Right lobe of liver (tissue), 4 donors: ENCODE data around the gene ZFYVE19.

Source experiments
- POLR2A ChIP-seq: fragments of 450-650 bp; IDR thresholded peaks from one replicate; pipeline ENCODE4 v1.6.1; 2017; ENCODE audit warnings: antibody characterized with exemption, mild to moderate bottlenecking
- TF ChIP-seq, protein P1 (sequence below), 4 donors: fragments of 200-600 bp in 3 of 4; fragments of 450-650 bp in 1 of 4; IDR thresholded peaks; one replicate each; pipeline versions ENCODE4 v1.5.1 to v1.8.0; 2016 to 2022; ENCODE audit warnings: antibody characterized with exemption in 4 of 4, mild to moderate bottlenecking in 2 of 4
- donor health status: DM: no; HTN: no; CAD: no.
- donor health status: DM: no; HTN: no; CAD: no.
- donor health status: DM: no; HTN: yes; CAD: no.

DNA sequence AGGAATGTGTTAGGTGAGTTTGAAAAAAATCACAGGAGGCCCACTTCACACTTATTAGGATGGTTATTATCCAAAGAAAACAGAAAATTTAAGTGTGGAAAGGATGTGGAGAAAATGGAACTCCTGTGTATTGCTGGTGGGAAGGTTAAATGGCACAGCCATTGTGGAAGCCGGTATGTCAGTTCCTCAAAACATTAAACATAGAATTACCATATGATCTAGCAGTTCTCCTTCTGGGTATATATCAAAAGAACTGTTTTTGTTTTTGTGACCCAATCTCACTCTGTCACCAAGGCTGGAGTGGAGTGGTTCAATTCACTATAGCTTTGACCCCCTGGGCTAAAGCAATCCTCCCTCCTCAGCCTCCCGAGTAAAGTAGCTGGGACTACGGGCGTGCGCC, 10.4 kb upstream of the ZFYVE19 start:
- TF ChIP-seq POLR2A: no peak
- TF ChIP-seq, protein P1, sequence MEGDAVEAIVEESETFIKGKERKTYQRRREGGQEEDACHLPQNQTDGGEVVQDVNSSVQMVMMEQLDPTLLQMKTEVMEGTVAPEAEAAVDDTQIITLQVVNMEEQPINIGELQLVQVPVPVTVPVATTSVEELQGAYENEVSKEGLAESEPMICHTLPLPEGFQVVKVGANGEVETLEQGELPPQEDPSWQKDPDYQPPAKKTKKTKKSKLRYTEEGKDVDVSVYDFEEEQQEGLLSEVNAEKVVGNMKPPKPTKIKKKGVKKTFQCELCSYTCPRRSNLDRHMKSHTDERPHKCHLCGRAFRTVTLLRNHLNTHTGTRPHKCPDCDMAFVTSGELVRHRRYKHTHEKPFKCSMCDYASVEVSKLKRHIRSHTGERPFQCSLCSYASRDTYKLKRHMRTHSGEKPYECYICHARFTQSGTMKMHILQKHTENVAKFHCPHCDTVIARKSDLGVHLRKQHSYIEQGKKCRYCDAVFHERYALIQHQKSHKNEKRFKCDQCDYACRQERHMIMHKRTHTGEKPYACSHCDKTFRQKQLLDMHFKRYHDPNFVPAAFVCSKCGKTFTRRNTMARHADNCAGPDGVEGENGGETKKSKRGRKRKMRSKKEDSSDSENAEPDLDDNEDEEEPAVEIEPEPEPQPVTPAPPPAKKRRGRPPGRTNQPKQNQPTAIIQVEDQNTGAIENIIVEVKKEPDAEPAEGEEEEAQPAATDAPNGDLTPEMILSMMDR (IDR thresholded peaks at IDR 0.05): no peak
